Hepatocyte (in vitro differentiated cells): Measurements from ENCODE around the gene PNPLA7. TPM values are rescaled to one million over a fixed set of nuclear protein-coding genes. Genes with fewer than 3 reads are reported as not detected.
"Not testable (repeated sequence)": the region's sequence is repeated elsewhere in the genome, so short reads cannot be mapped to it uniquely, and the experiment has no call there.

Experiments used
- DNase-seq: peaks from one replicate; pipeline ENCODE4 v3.0.0-alpha.2; 2016; ENCODE audit warnings: low spot score
- H2AFZ ChIP-seq: fragments of 200-600 bp; sonication (generic); 2 replicates; pipeline ENCODE4 v1.6.0; 2016; ENCODE audit warnings: antibody characterized with exemption, mild to moderate bottlenecking
- H3K27ac ChIP-seq: fragments of 200-600 bp; sonication (generic); 2 replicates; pipeline ENCODE4 v1.5.1; 2016; ENCODE audit warnings: mild to moderate bottlenecking
- H3K27me3 ChIP-seq: fragments of 200-600 bp; sonication (generic); 2 replicates; pipeline ENCODE4 v1.6.1; 2016
- H3K36me3 ChIP-seq: fragments of 200-600 bp; sonication (generic); replicated peaks from 2 replicates; pipeline ENCODE4 v1.5.1; 2016; ENCODE audit warnings: low read depth; ENCODE audit not compliant: insufficient read depth
- H3K4me1 ChIP-seq: fragments of 200-600 bp; sonication (generic); 2 replicates; pipeline ENCODE4 v1.5.1; 2016; ENCODE audit warnings: mild to moderate bottlenecking, moderate library complexity; ENCODE audit not compliant: insufficient read depth
- H3K4me2 ChIP-seq: fragments of 200-600 bp; sonication (generic); 2 replicates; pipeline ENCODE4 v1.6.0; 2016
- H3K4me3 ChIP-seq: fragments of 200-600 bp; sonication (generic); 2 replicates; pipeline ENCODE4 v1.5.1; 2016; ENCODE audit warnings: mild to moderate bottlenecking
- H3K79me2 ChIP-seq: fragments of 200-600 bp; sonication (generic); 2 replicates; pipeline ENCODE4 v1.6.0; 2017; ENCODE audit warnings: mild to moderate bottlenecking
- H3K9me2 ChIP-seq: fragments of 200-600 bp; sonication (generic); replicated peaks from 2 replicates; pipeline ENCODE4 v1.6.0; 2017; ENCODE audit warnings: mild to moderate bottlenecking; ENCODE audit not compliant: insufficient read depth
- H3K9me3 ChIP-seq: fragments of 200-600 bp; sonication (generic); 2 replicates; pipeline ENCODE4 v1.5.1; 2016; ENCODE audit warnings: low read depth, mild to moderate bottlenecking
- H4K20me1 ChIP-seq: fragments of 200-600 bp; sonication (generic); 2 replicates; pipeline ENCODE4 v1.6.0; 2016; ENCODE audit warnings: mild to moderate bottlenecking; ENCODE audit not compliant: insufficient read depth, poor library complexity, severe bottlenecking
- EZH2 ChIP-seq: fragments of 200-600 bp; sonication (generic); IDR thresholded peaks from 2 replicates; pipeline ENCODE4 v1.6.1; 2016; ENCODE audit warnings: antibody characterized with exemption, mild to moderate bottlenecking, borderline replicate concordance
- EZH2phosphoT487 ChIP-seq: fragments of 200-600 bp; sonication (generic); IDR thresholded peaks from one replicate; pipeline ENCODE4 v1.6.1; 2018; ENCODE audit warnings: antibody characterized with exemption, mild to moderate bottlenecking, low read depth, moderate library complexity; ENCODE audit not compliant: unreplicated experiment, severe bottlenecking
- WGBS: methylation state at CpG from one replicate; pipeline ENCODE4 v1.1.6; 2016; ENCODE audit warnings: low lambda C conversion rate; ENCODE audit errors: missing lambda C conversion rate; 5-methylcytosine and 5-hydroxymethylcytosine counted together
- polyA plus RNA-seq: library from polyadenylated mRNA; unstranded; fragments of >200 nt; fragmentation: Nextera tagmentation; extraction: Ambion mirVana; gene quantifications from 2 replicates; pipeline ENCODE4 v1.2.1, GENCODE V29; 2016
- total RNA-seq: library from RNA; depleted of rRNA; stranded (reverse); fragments of >200 nt; gene quantifications from 2 replicates; pipeline ENCODE4 v1.2.3, GENCODE V29; 2014
- TF ChIP-seq, protein P1 (sequence below): fragments of 200-600 bp; sonication (generic); IDR thresholded peaks from 2 replicates; pipeline ENCODE4 v1.5.1; 2016; ENCODE audit warnings: antibody characterized with exemption, mild to moderate bottlenecking; ENCODE audit not compliant: poor library complexity

Gene PNPLA7
- total and polyA plus RNA-seq, 2 experiments from 2014 or later = 0.62 to 0.77 TPM

GRCh38 chr9:137551264-137552021 lies 1.2 kb upstream of the PNPLA7 start, which contains the start of gene MRPL41:
MRPL41 (plus strand) TSS chr9:137551879; CDS start chr9:137552082, 203 bp downstream.
- Histone ChIP-seq H3K4me1 (peaks cover 8% of the 10 kb centered on the region), H3K27ac (peak within 1 kb of the TSS; percentile 90), H3K79me2 (no peaks in the 10 kb centered on the region), H3K36me3 (no peaks in the 10 kb centered on the region), H2AFZ (peak within 1 kb of the TSS; percentile 93), H4K20me1 (no peaks in the 10 kb centered on the region), H3K27me3 (no peaks in the 10 kb centered on the region), H3K9me3 (no peaks in the 10 kb centered on the region), H3K4me2 (peak within 1 kb of the TSS; percentile 99), H3K4me3 (peak within 1 kb of the TSS; percentile 76), H3K9me2 (no peaks in the 10 kb centered on the region)
- 2% methylated on average over 39 of the region's 106 CpGs for WGBS
- TF ChIP-seq EZH2phosphoT487 (no peak), EZH2 (no peak)
- TF ChIP-seq, protein P1, sequence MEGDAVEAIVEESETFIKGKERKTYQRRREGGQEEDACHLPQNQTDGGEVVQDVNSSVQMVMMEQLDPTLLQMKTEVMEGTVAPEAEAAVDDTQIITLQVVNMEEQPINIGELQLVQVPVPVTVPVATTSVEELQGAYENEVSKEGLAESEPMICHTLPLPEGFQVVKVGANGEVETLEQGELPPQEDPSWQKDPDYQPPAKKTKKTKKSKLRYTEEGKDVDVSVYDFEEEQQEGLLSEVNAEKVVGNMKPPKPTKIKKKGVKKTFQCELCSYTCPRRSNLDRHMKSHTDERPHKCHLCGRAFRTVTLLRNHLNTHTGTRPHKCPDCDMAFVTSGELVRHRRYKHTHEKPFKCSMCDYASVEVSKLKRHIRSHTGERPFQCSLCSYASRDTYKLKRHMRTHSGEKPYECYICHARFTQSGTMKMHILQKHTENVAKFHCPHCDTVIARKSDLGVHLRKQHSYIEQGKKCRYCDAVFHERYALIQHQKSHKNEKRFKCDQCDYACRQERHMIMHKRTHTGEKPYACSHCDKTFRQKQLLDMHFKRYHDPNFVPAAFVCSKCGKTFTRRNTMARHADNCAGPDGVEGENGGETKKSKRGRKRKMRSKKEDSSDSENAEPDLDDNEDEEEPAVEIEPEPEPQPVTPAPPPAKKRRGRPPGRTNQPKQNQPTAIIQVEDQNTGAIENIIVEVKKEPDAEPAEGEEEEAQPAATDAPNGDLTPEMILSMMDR = peak; percentile 52
- DNase-seq = peak; percentile 96

DNA sequence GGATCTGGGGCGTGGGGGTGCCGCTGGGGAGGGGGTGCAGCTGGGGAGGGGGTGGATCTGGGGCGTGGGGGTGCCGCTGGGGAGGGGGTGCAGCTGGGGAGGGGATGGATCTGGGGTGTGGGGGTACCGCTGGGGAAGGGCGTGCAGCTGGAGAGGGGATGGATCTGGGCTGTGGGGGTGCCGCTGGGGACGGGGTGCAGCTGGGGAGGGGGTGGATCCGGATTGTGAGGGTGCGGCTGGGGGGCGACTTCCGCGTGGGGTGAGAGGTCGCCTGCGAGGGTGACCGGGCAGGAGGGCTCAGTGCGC lies 709 bp upstream of the PNPLA7 start:
- not testable (repeated sequence) for H3K79me2 ChIP-seq, H3K27me3 ChIP-seq, H3K36me3 ChIP-seq, H3K9me3 ChIP-seq, H3K4me1 ChIP-seq, H3K9me2 ChIP-seq, DNase-seq, H4K20me1 ChIP-seq
- Histone ChIP-seq H2AFZ (peak overlapping the region; percentile 93), H3K27ac (peak overlapping the region; percentile 85), H3K4me3 (peak overlapping the region; percentile 63), H3K4me2 (peak overlapping the region; percentile 99)
- no CpG with 5 or more reads among the region's 17 CpGs for WGBS

DNA sequence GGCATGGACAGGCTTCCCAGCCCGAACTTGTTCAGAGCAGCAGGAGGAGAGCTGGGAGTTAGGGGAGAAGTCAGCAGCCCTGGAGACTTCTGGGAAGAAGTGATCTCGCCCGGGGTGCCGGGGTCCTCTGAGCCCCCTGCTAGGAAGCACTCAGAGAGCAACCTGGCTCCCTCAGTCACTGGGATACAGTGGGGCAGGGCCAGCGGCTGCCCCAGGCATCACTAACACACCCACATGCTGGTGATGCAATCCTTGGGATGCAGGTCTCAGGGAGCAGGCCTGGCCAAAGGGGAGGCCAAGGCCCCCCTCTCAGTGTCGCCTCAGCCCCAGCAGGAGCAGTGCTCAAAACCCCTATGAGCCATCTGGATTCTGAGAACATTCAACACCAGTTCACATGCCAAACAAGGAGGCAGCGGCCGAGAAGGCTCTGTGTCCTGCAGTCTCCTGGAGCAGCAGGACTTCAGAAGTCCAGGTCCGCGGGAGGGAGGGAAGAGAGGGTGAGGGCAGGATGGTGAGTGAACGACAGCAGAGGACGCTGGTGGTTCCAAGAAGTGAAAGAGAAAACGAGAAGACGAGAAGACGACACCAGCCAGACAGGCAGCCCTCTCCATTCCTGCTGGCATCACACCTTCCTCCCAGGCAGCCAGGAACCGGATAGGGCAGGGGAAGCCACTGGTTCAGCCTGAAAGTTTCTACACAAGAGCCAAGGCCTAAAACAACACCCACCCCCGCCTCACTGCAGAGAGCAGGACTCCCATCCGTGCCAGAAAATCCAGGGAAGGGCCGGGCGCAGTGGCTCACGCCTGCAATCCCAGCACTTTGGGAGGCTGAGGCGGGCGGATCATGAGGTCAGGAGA lies 2.3 kb downstream of the PNPLA7 start:
- H3K4me2 ChIP-seq = no peak overlapping the region
- H3K4me3 ChIP-seq = no peak overlapping the region
- no peaks in the 10 kb centered on the region for H3K27me3 ChIP-seq
- peaks cover 8% of the 10 kb centered on the region for H3K4me1 ChIP-seq
- TF ChIP-seq EZH2 (no peak), EZH2phosphoT487 (no peak)
- TF ChIP-seq, protein P1 = no peak
- no peak overlapping the region for H2AFZ ChIP-seq
- no peaks in the 10 kb centered on the region for H3K36me3 ChIP-seq
- no peaks in the 10 kb centered on the region for H4K20me1 ChIP-seq
- no peak for DNase-seq
- no peak overlapping the region for H3K27ac ChIP-seq
- WGBS = 88% methylated on average over 21 of the region's 23 CpGs
- H3K79me2 ChIP-seq = no peaks in the 10 kb centered on the region
- no peaks in the 10 kb centered on the region for H3K9me2 ChIP-seq
- no peaks in the 10 kb centered on the region for H3K9me3 ChIP-seq

DNA sequence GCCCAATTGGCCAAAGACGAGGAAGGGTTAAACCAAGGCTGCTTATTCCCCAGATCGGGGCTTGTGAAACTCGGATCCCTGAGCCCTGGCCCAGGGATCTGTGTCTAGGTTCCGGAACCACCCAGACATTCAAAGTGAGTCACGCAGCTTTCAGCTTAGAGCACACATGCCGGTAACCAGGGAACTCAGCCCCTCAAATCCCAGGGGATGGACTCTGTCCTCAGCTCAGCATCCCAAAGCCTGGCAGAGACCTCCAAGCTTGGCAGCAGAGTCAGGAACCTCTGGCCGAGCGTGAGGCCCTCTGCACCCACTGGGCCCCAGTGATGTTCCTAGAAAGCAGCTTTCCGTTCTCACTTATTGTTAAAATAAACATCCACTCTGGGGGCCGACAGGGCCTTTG lies 5.1 kb downstream of the PNPLA7 start:
- peaks cover 7% of the 10 kb centered on the region for H3K4me1 ChIP-seq
- no peak overlapping the region for H3K4me2 ChIP-seq
- H3K79me2 ChIP-seq = no peaks in the 10 kb centered on the region
- DNase-seq = peak; percentile 62
- no peak for TF ChIP-seq EZH2phosphoT487
- no peak for TF ChIP-seq EZH2
- TF ChIP-seq, protein P1 = no peak
- no peak overlapping the region for H3K4me3 ChIP-seq
- H3K9me2 ChIP-seq = no peaks in the 10 kb centered on the region
- H3K27ac ChIP-seq = peak overlapping the region; percentile 84
- H4K20me1 ChIP-seq = no peaks in the 10 kb centered on the region
- H3K27me3 ChIP-seq = no peaks in the 10 kb centered on the region
- no peaks in the 10 kb centered on the region for H3K9me3 ChIP-seq
- WGBS = 72% methylated on average over 10 of the region's 10 CpGs
- H3K36me3 ChIP-seq = no peaks in the 10 kb centered on the region
- H2AFZ ChIP-seq = no peak overlapping the region
